ENCODE results near the gene BIK.

DNA sequence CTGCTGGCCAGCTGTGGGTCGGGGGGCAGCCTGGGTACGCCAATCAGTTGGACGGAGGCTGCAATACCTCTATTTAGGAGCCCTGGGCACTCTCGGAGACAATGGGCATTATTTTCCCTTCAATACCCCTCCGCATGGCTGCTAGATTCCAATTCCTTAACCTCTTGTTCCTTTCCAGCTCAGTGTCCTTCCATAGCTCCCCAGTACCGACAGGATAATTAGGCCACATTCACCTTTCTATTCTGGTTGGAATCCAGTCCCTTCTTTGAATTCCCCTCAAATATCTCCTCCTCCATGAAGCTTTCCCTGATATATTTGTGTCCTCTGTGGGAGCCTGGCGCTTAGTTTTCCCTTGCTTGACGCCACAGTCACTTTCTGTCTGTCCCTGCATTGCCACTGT, 4.2 kb upstream of the BIK start:
- TF ChIP-seq, protein P1, sequence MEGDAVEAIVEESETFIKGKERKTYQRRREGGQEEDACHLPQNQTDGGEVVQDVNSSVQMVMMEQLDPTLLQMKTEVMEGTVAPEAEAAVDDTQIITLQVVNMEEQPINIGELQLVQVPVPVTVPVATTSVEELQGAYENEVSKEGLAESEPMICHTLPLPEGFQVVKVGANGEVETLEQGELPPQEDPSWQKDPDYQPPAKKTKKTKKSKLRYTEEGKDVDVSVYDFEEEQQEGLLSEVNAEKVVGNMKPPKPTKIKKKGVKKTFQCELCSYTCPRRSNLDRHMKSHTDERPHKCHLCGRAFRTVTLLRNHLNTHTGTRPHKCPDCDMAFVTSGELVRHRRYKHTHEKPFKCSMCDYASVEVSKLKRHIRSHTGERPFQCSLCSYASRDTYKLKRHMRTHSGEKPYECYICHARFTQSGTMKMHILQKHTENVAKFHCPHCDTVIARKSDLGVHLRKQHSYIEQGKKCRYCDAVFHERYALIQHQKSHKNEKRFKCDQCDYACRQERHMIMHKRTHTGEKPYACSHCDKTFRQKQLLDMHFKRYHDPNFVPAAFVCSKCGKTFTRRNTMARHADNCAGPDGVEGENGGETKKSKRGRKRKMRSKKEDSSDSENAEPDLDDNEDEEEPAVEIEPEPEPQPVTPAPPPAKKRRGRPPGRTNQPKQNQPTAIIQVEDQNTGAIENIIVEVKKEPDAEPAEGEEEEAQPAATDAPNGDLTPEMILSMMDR (IDR thresholded peaks at IDR 0.05): no peak
- no peak for TF ChIP-seq POLR2AphosphoS5 (IDR thresholded peaks at IDR 0.05)

Measured in upper lobe of left lung (tissue), 4 donors.